ENCODE results near the gene DIP2A.

- TF ChIP-seq POLR2A (IDR thresholded peaks at IDR 0.05) = no peak
- no peak for TF ChIP-seq CTCF (IDR thresholded peaks at IDR 0.05)
These were observed 4.5 kb upstream of the DIP2A start for GRCh38 chr21:46454142-46454541.
